HCT116 (cell line): ENCODE measurements around the gene RALGAPA1. TPM values are rescaled to one million over a fixed set of nuclear protein-coding genes. Genes with fewer than 3 reads are reported as not detected.

Source experiments
- ATAC-seq: fragments of 200-7000 bp; cut with Tn5 transposase; 2 replicates; pipeline ENCODE4 v1.9.1; 2020; ENCODE audit warnings: mild to moderate bottlenecking, moderate library complexity
- BruUV-seq: library from RNA; stranded (reverse); fragments of 400-500 nt; replicated peaks from 2 replicates; lab custom pipeline; 2021; lab: Mats Ljungman, UMichigan
- CTCF ChIA-PET: fragments of 300-600 bp; sonication (Branson Sonifier 250); formaldehyde crosslinking; loops from one replicate; lab custom pipeline; 2021; ENCODE audit warnings: antibody characterized with exemption; lab: Charles Lee
- POLR2A ChIA-PET: fragments of 300-600, 350-600 bp; sonication (Branson Sonifier 250); formaldehyde crosslinking; loops from one replicate; lab custom pipeline; 2021; ENCODE audit warnings: antibody characterized with exemption; lab: Charles Lee
- RAD21 ChIA-PET, 2 experiments: fragments of 300-600 bp; sonication (Branson Sonifier 250); formaldehyde crosslinking; loops; one replicate each; lab custom pipeline; 2023; ENCODE audit warnings: low total read pairs in 2 of 2; ENCODE audit not compliant: uncharacterized antibody in 2 of 2, unreplicated experiment in 2 of 2, low non-redundant PET in 1 of 2; lab: Charles Lee
- DNase-seq: peaks from one replicate; pipeline ENCODE4 v3.0.0-alpha.2; 2010; ENCODE audit warnings: low read depth, low spot score
- H2AFZ ChIP-seq: fragments of 200-600 bp; shearing (Covaris generic), sonication (generic); 2 replicates; pipeline ENCODE4 v1.6.1; 2017; ENCODE audit warnings: low read depth, mixed run types, mixed read lengths, antibody characterized with exemption, low read length; ENCODE audit not compliant: poor library complexity, severe bottlenecking
- H3K27ac ChIP-seq: 2 replicates; pipeline ENCODE4 v1.5.1; 2012; ENCODE audit warnings: low read depth, low read length
- H3K27me3 ChIP-seq: fragments of 200-600 bp; sonication (generic); 2 replicates; pipeline ENCODE4 v1.6.1; 2016; ENCODE audit warnings: mixed run types, low read length, mixed read lengths; ENCODE audit not compliant: insufficient read depth
- H3K36me3 ChIP-seq, 2 experiments: fragments of 200-500 bp in 1 of 2; fragments of 200-600 bp in 1 of 2; sonication (Bioruptor generic) in 1 of 2; sonication (generic) in 1 of 2; 2 replicates each; pipeline versions ENCODE4 v1.5.1 to v1.6.1; 2014 to 2016; ENCODE audit warnings: low read length in 2 of 2, inconsistent platforms in 1 of 2, mixed read lengths in 1 of 2, mixed run types in 1 of 2; ENCODE audit not compliant: insufficient read depth in 2 of 2, control insufficient read depth in 1 of 2
- H3K4me1 ChIP-seq, 2 experiments: fragments of 200-600 bp in 1 of 2; sonication (generic) in 1 of 2; 2 replicates each; pipeline versions ENCODE4 v1.5.1 to v1.6.1; 2012 to 2017; ENCODE audit warnings: low read length in 2 of 2, inconsistent platforms in 1 of 2, mild to moderate bottlenecking in 1 of 2, mixed read lengths in 1 of 2, mixed run types in 1 of 2, moderate library complexity in 1 of 2; ENCODE audit not compliant: insufficient read depth in 2 of 2, control insufficient read depth in 1 of 2
- H3K4me2 ChIP-seq: fragments of 200-600 bp; sonication (generic); 2 replicates; pipeline ENCODE4 v1.6.1; 2017; ENCODE audit warnings: mixed run types, low read length, mixed read lengths
- H3K4me3 ChIP-seq, 2 experiments: fragments of 200-600 bp in 1 of 2; sonication (generic) in 1 of 2; replicated peaks in 1 of 2; 2 replicates each; pipeline ENCODE4 v1.5.1; 2011 to 2016; ENCODE audit warnings: low read length in 2 of 2, control low read depth in 1 of 2, low read depth in 1 of 2, mild to moderate bottlenecking in 1 of 2, mixed read lengths in 1 of 2, mixed run types in 1 of 2
- H3K79me2 ChIP-seq: fragments of 200-600 bp; sonication (generic); 2 replicates; pipeline ENCODE4 v1.6.1; 2017; ENCODE audit warnings: mild to moderate bottlenecking, mixed run types, low read length, moderate library complexity, mixed read lengths; ENCODE audit not compliant: insufficient read depth
- H3K9ac ChIP-seq: fragments of 200-600 bp; sonication (generic); 2 replicates; pipeline ENCODE4 v1.6.1; 2016; ENCODE audit warnings: low read length, mixed read lengths
- H3K9me2 ChIP-seq: fragments of 200-600 bp; sonication (generic), shearing (Covaris generic); 2 replicates; pipeline ENCODE4 v1.6.1; 2017; ENCODE audit warnings: mixed run types, mild to moderate bottlenecking, moderate library complexity; ENCODE audit not compliant: insufficient read depth
- H3K9me3 ChIP-seq, 2 experiments: fragments of 200-500 bp in 1 of 2; fragments of 200-600 bp in 1 of 2; sonication (Bioruptor generic) in 1 of 2; sonication (generic) in 1 of 2; 2 replicates each; pipeline ENCODE4 v1.6.1; 2014 to 2017; ENCODE audit warnings: low read length in 2 of 2, mixed read lengths in 2 of 2, inconsistent platforms in 1 of 2, low read depth in 1 of 2, mild to moderate bottlenecking in 1 of 2, mixed run types in 1 of 2, moderate library complexity in 1 of 2; ENCODE audit not compliant: control insufficient read depth in 1 of 2, insufficient read depth in 1 of 2
- H4K20me1 ChIP-seq: fragments of 200-600 bp; sonication (generic), shearing (Covaris generic); 2 replicates; pipeline ENCODE4 v1.6.1; 2017; ENCODE audit warnings: mixed run types, mild to moderate bottlenecking, moderate library complexity; ENCODE audit not compliant: insufficient read depth
- ATF3 ChIP-seq: IDR thresholded peaks from 2 replicates; pipeline ENCODE4 v1.6.1; 2012
- CBX3 ChIP-seq: IDR thresholded peaks from 2 replicates; pipeline ENCODE4 v1.6.1; 2012; ENCODE audit warnings: low read depth
- CEBPB ChIP-seq: IDR thresholded peaks from 2 replicates; pipeline ENCODE4 v1.6.1; 2012; ENCODE audit warnings: low read depth
- ELF1 ChIP-seq: IDR thresholded peaks from 2 replicates; pipeline ENCODE4 v1.6.1; 2012; ENCODE audit warnings: low read depth, borderline replicate concordance
- EZH2 ChIP-seq: fragments of 200-600 bp; sonication (generic); IDR thresholded peaks from 2 replicates; pipeline ENCODE4 v1.6.1; 2017; ENCODE audit warnings: antibody characterized with exemption, mixed run types
- EZH2phosphoT487 ChIP-seq: fragments of 200-600 bp; IDR thresholded peaks from 2 replicates; pipeline ENCODE4 v1.6.1; 2018; ENCODE audit warnings: antibody characterized with exemption, borderline replicate concordance
- RAD21 ChIP-seq: IDR thresholded peaks from 2 replicates; pipeline ENCODE4 v1.6.1; 2012; ENCODE audit warnings: low read depth, mild to moderate bottlenecking
- SP1 ChIP-seq: IDR thresholded peaks from 2 replicates; pipeline ENCODE4 v1.6.1; 2012; ENCODE audit warnings: low read depth
- TCF7L2 ChIP-seq: IDR thresholded peaks from 2 replicates; pipeline ENCODE4 v1.7.0; 2011; ENCODE audit warnings: borderline replicate concordance, inconsistent platforms; ENCODE audit not compliant: insufficient read depth, insufficient read length; ENCODE audit errors: extremely low read depth
- intact Hi-C: fragments of 100-400 bp; cut with micrococcal nuclease; formaldehyde crosslinking; loops from 2 replicates; pipeline ENCODE4 v1.10.0; 2022
- total RNA-seq: library from RNA; stranded (reverse); gene quantifications from one replicate; pipeline ENCODE4 v1.2.1, GENCODE V29; 2021; ENCODE audit not compliant: unreplicated experiment
- TF ChIP-seq, protein P1 (sequence below), 3 experiments: fragments of 200-600 bp in 1 of 3; sonication (generic) in 1 of 3; IDR thresholded peaks in 2 of 3; conservative IDR thresholded peaks in 1 of 3; 2 replicates each; pipeline ENCODE4 v1.5.1; 2012 to 2017; ENCODE audit warnings: low read depth in 2 of 3, low read length in 2 of 3, antibody characterized with exemption in 1 of 3, borderline replicate concordance in 1 of 3, control low read depth in 1 of 3, mild to moderate bottlenecking in 1 of 3, mixed read lengths in 1 of 3, mixed run types in 1 of 3, moderate library complexity in 1 of 3; ENCODE audit not compliant: insufficient read depth in 1 of 3

RALGAPA1 gene
- total RNA-seq, 1 experiment from 2014 or later: 29.3 TPM

DNA sequence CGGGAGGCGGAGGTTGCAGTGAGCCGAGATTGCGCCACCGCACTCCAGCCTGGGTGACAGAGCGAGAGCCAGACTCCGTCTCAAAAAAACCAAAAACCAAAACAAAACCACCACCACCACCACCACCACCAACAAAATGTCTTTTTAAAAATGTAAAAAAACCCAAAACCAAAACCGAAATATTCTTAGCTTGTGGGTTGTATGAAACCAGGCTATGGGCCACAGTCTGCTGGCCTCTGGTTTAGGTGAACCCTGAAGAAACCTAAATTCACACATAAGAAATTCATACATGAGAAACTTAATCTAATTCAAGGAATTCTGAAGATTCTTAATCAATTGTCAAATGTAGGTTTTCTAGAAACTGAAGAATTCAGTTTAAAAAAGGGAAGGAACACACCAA, 237.5 kb downstream of the RALGAPA1 start (continued):
- no peak for TF ChIP-seq EZH2phosphoT487
- no peak for TF ChIP-seq RAD21
- TF ChIP-seq ATF3: no peak
- no peak for TF ChIP-seq CEBPB

DNA sequence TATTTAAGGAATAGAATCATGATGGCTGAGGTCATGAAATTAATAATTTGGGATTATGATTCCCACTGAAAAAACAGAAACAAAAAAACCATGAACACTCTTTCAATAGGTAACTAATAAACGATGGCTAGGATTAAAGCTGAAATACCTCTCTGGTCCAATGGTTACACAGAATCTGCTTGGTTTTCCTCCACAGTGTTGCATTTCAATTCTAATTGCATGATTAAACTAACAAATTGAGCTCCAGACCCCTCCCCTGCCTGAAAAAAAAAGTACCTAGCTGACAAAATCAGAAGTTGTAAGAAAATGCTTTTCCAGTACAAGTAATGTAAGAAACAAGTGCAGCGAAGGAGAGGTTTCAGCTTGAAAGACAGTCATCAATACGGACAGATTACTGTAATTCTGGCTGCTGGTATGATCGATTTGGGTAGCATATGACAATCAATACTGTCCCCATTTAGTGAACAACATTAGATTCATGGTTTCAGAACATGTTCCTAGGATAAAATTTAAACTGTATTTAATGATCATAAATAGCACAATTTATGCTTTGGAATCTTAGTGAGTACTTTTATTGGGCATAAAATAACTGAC, 243.1 kb downstream of the RALGAPA1 start:
- CTCF ChIA-PET: no interaction called here
- RAD21 ChIA-PET: no interaction called here
- no peak overlapping the region for H3K4me2 ChIP-seq
- intact Hi-C loops: no loop called here
- H3K9ac ChIP-seq: no peak overlapping the region
- H3K27me3 ChIP-seq: no peaks in the 10 kb centered on the region
- H3K4me3 ChIP-seq: no peak overlapping the region
- no peak overlapping the region for H2AFZ ChIP-seq
- H3K79me2 ChIP-seq: no peaks in the 10 kb centered on the region
- no peak for ATAC-seq
- no peaks in the 10 kb centered on the region for H3K9me3 ChIP-seq
- H3K27ac ChIP-seq: no peak overlapping the region
- no peaks in the 10 kb centered on the region for H3K4me1 ChIP-seq
- DNase-seq: no peak
- no peak for TF ChIP-seq ELF1
- no peak for TF ChIP-seq CEBPB
- TF ChIP-seq, protein P1, sequence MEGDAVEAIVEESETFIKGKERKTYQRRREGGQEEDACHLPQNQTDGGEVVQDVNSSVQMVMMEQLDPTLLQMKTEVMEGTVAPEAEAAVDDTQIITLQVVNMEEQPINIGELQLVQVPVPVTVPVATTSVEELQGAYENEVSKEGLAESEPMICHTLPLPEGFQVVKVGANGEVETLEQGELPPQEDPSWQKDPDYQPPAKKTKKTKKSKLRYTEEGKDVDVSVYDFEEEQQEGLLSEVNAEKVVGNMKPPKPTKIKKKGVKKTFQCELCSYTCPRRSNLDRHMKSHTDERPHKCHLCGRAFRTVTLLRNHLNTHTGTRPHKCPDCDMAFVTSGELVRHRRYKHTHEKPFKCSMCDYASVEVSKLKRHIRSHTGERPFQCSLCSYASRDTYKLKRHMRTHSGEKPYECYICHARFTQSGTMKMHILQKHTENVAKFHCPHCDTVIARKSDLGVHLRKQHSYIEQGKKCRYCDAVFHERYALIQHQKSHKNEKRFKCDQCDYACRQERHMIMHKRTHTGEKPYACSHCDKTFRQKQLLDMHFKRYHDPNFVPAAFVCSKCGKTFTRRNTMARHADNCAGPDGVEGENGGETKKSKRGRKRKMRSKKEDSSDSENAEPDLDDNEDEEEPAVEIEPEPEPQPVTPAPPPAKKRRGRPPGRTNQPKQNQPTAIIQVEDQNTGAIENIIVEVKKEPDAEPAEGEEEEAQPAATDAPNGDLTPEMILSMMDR (IDR thresholded peaks at IDR 0.05 in 2 of 3, conservative IDR thresholded peaks at IDR 0.05 in 1 of 3; ENCODE audit: borderline replicate concordance in 1 of 3, insufficient read depth in 1 of 3, low read depth in 2 of 3, low read length in 2 of 3): no peak
- no peak for TF ChIP-seq EZH2
- TF ChIP-seq TCF7L2: no peak
- no peak for TF ChIP-seq CBX3
- no peak for TF ChIP-seq SP1
- H3K9me2 ChIP-seq: peaks cover 5% of the 10 kb centered on the region
- no peaks in the 10 kb centered on the region for H3K36me3 ChIP-seq
- H4K20me1 ChIP-seq: no peaks in the 10 kb centered on the region
- no TSS peak for BruUV-seq
- POLR2A ChIA-PET: no interaction called here
